Neutrophil (primary cell): ENCODE data around the gene TMTC2.

Experiments
- H3K27ac ChIP-seq: fragments of 200-600 bp; sonication (generic); 2 replicates; pipeline ENCODE4 v1.5.1; 2016; ENCODE audit warnings: mild to moderate bottlenecking, moderate library complexity
- H3K27me3 ChIP-seq: fragments of 200-600 bp; sonication (generic); 2 replicates; pipeline ENCODE4 v1.6.0; 2016; ENCODE audit warnings: mild to moderate bottlenecking
- H3K36me3 ChIP-seq: fragments of 200-600 bp; sonication (generic); 2 replicates; pipeline ENCODE4 v1.5.1; 2017
- H3K4me1 ChIP-seq, 2 experiments: fragments of 200-600 bp in 1 of 2; sonication (generic) in 1 of 2; 1 replicate in 1 of 2; 2 replicates in 1 of 2; pipeline versions ENCODE4 v1.5.1 to v1.6.1; 2013 to 2016; ENCODE audit warnings: low read depth in 1 of 2, low read length in 1 of 2, mild to moderate bottlenecking in 1 of 2, moderate library complexity in 1 of 2; ENCODE audit not compliant: control insufficient read depth in 1 of 2, insufficient read depth in 1 of 2
- H3K4me3 ChIP-seq, 2 experiments: fragments of 200-600 bp in 1 of 2; sonication (generic) in 1 of 2; 1 replicate in 1 of 2; 2 replicates in 1 of 2; pipeline ENCODE4 v1.5.1; 2013 to 2016; ENCODE audit warnings: low read depth in 1 of 2, low read length in 1 of 2, mild to moderate bottlenecking in 1 of 2, moderate library complexity in 1 of 2
- H3K9me3 ChIP-seq: fragments of 200-600 bp; sonication (generic); 2 replicates; pipeline ENCODE4 v1.5.1; 2016
- CTCF ChIP-seq: fragments of 200-600 bp; sonication (generic); IDR thresholded peaks from 2 replicates; pipeline ENCODE4 v1.5.1; 2016; ENCODE audit warnings: antibody characterized with exemption

The TMTC2 gene

GRCh38 chr12:82996168-82996812 is 309.6 kb downstream of the TMTC2 start:
- H3K9me3 ChIP-seq = no peaks in the 10 kb centered on the region
- H3K27ac ChIP-seq = no peak overlapping the region
- TF ChIP-seq CTCF = no peak
- no peak overlapping the region for H3K4me3 ChIP-seq
- no peaks in the 10 kb centered on the region for H3K27me3 ChIP-seq
- no peaks in the 10 kb centered on the region for H3K36me3 ChIP-seq
- no peaks in the 10 kb centered on the region for H3K4me1 ChIP-seq

DNA sequence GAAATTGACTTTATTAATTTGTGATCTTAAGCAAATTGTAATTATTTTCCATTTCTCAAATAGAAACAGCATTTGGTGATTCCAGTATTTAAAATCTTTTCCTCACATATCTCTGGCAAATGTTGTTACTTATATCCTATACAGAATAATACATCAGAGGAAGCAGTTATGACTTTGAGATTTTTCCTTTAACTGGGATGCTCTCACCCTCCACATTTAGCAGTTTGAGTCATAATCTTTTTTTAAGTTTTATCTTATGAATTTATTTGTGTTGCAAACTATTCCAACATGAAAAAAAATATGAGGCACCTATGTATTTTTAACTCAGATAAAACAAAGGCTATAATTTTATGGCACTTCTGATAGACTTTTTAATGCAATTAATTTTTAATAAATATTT is 311.8 kb downstream of the TMTC2 start:
- H3K27ac ChIP-seq = no peak overlapping the region
- H3K9me3 ChIP-seq = no peaks in the 10 kb centered on the region
- no peak overlapping the region for H3K4me3 ChIP-seq
- H3K27me3 ChIP-seq = no peaks in the 10 kb centered on the region
- no peaks in the 10 kb centered on the region for H3K4me1 ChIP-seq
- no peak for TF ChIP-seq CTCF
- H3K36me3 ChIP-seq = no peaks in the 10 kb centered on the region

GRCh38 chr12:83003026-83003425 is 316.3 kb downstream of the TMTC2 start:
- no peaks in the 10 kb centered on the region for H3K9me3 ChIP-seq
- H3K27me3 ChIP-seq = no peaks in the 10 kb centered on the region
- no peak overlapping the region for H3K4me3 ChIP-seq
- no peaks in the 10 kb centered on the region for H3K4me1 ChIP-seq
- H3K36me3 ChIP-seq = no peaks in the 10 kb centered on the region
- no peak overlapping the region for H3K27ac ChIP-seq
- TF ChIP-seq CTCF = no peak

- Histone ChIP-seq H3K27me3 (no peaks in the 10 kb centered on the region), H3K4me3 (no peak overlapping the region), H3K4me1 (no peaks in the 10 kb centered on the region), H3K36me3 (no peaks in the 10 kb centered on the region), H3K9me3 (no peaks in the 10 kb centered on the region), H3K27ac (no peak overlapping the region)
- TF ChIP-seq CTCF = no peak
Observed at GRCh38 chr12:83005534-83006197, 319.0 kb downstream of the TMTC2 start.

DNA sequence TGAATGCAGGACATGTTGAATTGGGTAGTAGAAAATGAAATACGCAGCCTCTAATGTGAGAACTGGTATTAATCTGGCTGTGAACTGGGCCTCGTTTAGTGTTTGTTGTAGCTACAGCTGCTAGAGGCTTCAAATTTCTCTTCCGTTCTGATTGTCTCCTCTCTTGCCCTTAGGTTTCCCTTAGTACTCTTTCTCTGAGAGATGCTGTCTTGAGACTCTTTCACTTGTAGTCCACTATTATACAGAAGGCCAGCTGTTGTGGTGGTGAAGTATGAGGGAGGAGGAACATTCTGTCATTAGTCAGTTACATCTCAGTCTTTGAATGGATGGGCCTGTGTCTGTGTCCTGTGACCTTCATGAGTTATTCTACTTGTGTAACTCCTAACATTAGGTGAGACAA is 322.0 kb downstream of the TMTC2 start:
- Histone ChIP-seq H3K4me1 (no peaks in the 10 kb centered on the region), H3K27me3 (no peaks in the 10 kb centered on the region), H3K9me3 (no peaks in the 10 kb centered on the region), H3K27ac (no peak overlapping the region), H3K36me3 (no peaks in the 10 kb centered on the region), H3K4me3 (no peak overlapping the region)
- TF ChIP-seq CTCF = no peak
